Natural killer cell (primary cell): ENCODE results near the gene MYH11. TPM values are rescaled to one million over a fixed set of nuclear protein-coding genes. Genes with fewer than 3 reads are reported as not detected.

Source experiments
- ATAC-seq, 3 donors: fragments of 150-1000 bp in 2 of 3; fragments of 200-7000 bp in 1 of 3; cut with Tn5 transposase; 1 replicate in 1 of 3; 2 replicates in 2 of 3; pipeline ENCODE4 v1.10.0; 2021; ENCODE audit warnings: mild to moderate bottlenecking in 2 of 3, moderate library complexity in 2 of 3
- DNase-seq, 2 donors: peaks; one replicate each; pipeline versions ENCODE4 v3.0.0 to v3.0.0-alpha.2; 2013 to 2021; ENCODE audit warnings: mixed read lengths in 1 of 2
- H3K27ac ChIP-seq: one replicate; pipeline ENCODE4 v1.5.1; 2013; ENCODE audit warnings: mild to moderate bottlenecking, low read length
- H3K27me3 ChIP-seq: one replicate; pipeline ENCODE4 v1.6.1; 2013; ENCODE audit warnings: low read length; ENCODE audit not compliant: control insufficient read depth, insufficient read depth
- H3K36me3 ChIP-seq: one replicate; pipeline ENCODE4 v1.6.1; 2013; ENCODE audit warnings: low read length; ENCODE audit not compliant: control insufficient read depth, insufficient read depth
- H3K4me1 ChIP-seq: one replicate; pipeline ENCODE4 v1.6.1; 2013; ENCODE audit warnings: low read length; ENCODE audit not compliant: control insufficient read depth, insufficient read depth
- H3K4me3 ChIP-seq: one replicate; pipeline ENCODE4 v1.5.1; 2013; ENCODE audit warnings: low read length
- H3K9me3 ChIP-seq: one replicate; pipeline ENCODE4 v1.6.1; 2013; ENCODE audit warnings: low read length; ENCODE audit not compliant: control insufficient read depth, insufficient read depth
- H3K27ac Mint-ChIP-seq, 2 donors: one replicate each; pipeline ENCODE4 v1.8.0; 2022; ENCODE audit warnings: mild to moderate bottlenecking in 2 of 2, mixed read lengths in 2 of 2, moderate library complexity in 1 of 2
- H3K27me3 Mint-ChIP-seq, 2 donors: one replicate each; pipeline ENCODE4 v1.8.0; 2022; ENCODE audit warnings: low read depth in 2 of 2, mixed read lengths in 2 of 2
- H3K36me3 Mint-ChIP-seq: one replicate; pipeline ENCODE4 v1.8.0; 2022; ENCODE audit warnings: mixed read lengths
- H3K4me1 Mint-ChIP-seq, 2 donors: one replicate each; pipeline ENCODE4 v1.8.0; 2022; ENCODE audit warnings: mixed read lengths in 2 of 2
- H3K4me3 Mint-ChIP-seq: one replicate; pipeline ENCODE4 v1.8.0; 2022; ENCODE audit warnings: mild to moderate bottlenecking, moderate library complexity, mixed read lengths
- H3K9me3 Mint-ChIP-seq, 2 donors: one replicate each; pipeline ENCODE4 v1.8.0; 2022; ENCODE audit warnings: mixed read lengths in 2 of 2
- WGBS: methylation state at CpG from one replicate; pipeline ENCODE4 v1.1.7; 2013; ENCODE audit warnings: missing lambda C conversion rate; ENCODE audit not compliant: insufficient coverage; 5-methylcytosine and 5-hydroxymethylcytosine counted together
- intact Hi-C: fragments of 100-400 bp; cut with micrococcal nuclease; formaldehyde crosslinking; loops from one replicate; pipeline ENCODE4 v1.14.2; 2022
- total RNA-seq, 4 donors: library from RNA; stranded (reverse); fragments of 120-200 nt in 1 of 4; gene quantifications; one replicate each; pipeline versions ENCODE4 v1.2.3 to v1.2.4, GENCODE V29; 2013 to 2022
- TF ChIP-seq, protein P1 (sequence below): fragments of 200-600 bp; IDR thresholded peaks from one replicate; pipeline ENCODE4 v1.8.0; 2022; ENCODE audit warnings: antibody characterized with exemption

The MYH11 gene
- total RNA-seq, 3 donors from 2014 or later (not counting 1 experiment from before 2014, with no cell fraction given): 0.30 TPM; not detected in 2

- WGBS: 96% methylated on average over 7 of the region's 7 CpGs
- no peaks in the 10 kb centered on the region for H3K27me3 ChIP-seq
These were observed 147.8 kb downstream of the MYH11 start for GRCh38 chr16:15708997-15709396.

DNA sequence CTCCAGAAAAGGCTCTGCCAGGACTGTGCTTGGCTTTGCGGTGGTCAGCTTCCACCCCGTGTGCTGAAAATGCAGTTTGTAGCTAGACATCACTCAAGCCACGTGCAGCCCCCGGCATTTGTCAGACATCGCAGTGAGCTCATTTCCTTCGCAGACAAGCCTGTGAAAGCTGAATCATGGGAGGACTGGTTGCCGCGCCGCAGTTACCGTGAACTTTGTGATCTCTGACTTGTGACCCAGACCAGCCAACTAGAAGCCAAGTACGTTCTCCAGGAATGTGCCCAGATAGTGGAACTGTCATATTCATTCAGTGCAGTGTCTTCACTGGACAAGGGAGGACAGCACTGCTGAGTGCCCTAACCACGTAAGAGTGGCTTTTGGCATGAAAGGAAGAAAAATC, 148.7 kb downstream of the MYH11 start:
- WGBS: 94% methylated on average over 12 of the region's 12 CpGs
- H3K27me3 Mint-ChIP-seq: no peaks in the 10 kb centered on the region
- H3K27ac Mint-ChIP-seq: no peak overlapping the region
- DNase-seq (no peak), ATAC-seq (peak in 1 of 3 donors; percentile 19)
- Histone ChIP-seq H3K9me3 (no peaks in the 10 kb centered on the region), H3K27ac (no peak overlapping the region), H3K4me3 (no peak overlapping the region), H3K36me3 (peaks cover 10% of the 10 kb centered on the region), H3K27me3 (no peaks in the 10 kb centered on the region), H3K4me1 (peaks cover 10% of the 10 kb centered on the region)
- no peak overlapping the region for H3K4me3 Mint-ChIP-seq
- TF ChIP-seq, protein P1, sequence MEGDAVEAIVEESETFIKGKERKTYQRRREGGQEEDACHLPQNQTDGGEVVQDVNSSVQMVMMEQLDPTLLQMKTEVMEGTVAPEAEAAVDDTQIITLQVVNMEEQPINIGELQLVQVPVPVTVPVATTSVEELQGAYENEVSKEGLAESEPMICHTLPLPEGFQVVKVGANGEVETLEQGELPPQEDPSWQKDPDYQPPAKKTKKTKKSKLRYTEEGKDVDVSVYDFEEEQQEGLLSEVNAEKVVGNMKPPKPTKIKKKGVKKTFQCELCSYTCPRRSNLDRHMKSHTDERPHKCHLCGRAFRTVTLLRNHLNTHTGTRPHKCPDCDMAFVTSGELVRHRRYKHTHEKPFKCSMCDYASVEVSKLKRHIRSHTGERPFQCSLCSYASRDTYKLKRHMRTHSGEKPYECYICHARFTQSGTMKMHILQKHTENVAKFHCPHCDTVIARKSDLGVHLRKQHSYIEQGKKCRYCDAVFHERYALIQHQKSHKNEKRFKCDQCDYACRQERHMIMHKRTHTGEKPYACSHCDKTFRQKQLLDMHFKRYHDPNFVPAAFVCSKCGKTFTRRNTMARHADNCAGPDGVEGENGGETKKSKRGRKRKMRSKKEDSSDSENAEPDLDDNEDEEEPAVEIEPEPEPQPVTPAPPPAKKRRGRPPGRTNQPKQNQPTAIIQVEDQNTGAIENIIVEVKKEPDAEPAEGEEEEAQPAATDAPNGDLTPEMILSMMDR: no peak
- no peaks in the 10 kb centered on the region for H3K9me3 Mint-ChIP-seq
- intact Hi-C loops: no loop called here
- H3K4me1 Mint-ChIP-seq: peaks cover 21 to 25% of the 10 kb centered on the region in 2 donors
- no peaks in the 10 kb centered on the region for H3K36me3 Mint-ChIP-seq

More at GRCh38 chr16:15708997-15709396, 147.8 kb downstream of the MYH11 start:
- Mint-ChIP-seq H3K36me3 (no peaks in the 10 kb centered on the region), H3K4me1 (peaks cover 23 to 30% of the 10 kb centered on the region in 2 donors), H3K4me3 (no peak overlapping the region), H3K27ac (no peak overlapping the region), H3K27me3 (no peaks in the 10 kb centered on the region), H3K9me3 (no peaks in the 10 kb centered on the region)
- Histone ChIP-seq H3K27ac (no peak overlapping the region), H3K9me3 (no peaks in the 10 kb centered on the region), H3K36me3 (peaks cover 10% of the 10 kb centered on the region), H3K4me1 (peaks cover 10% of the 10 kb centered on the region), H3K4me3 (no peak overlapping the region)
- TF ChIP-seq, protein P1: no peak
- ATAC-seq (no peak), DNase-seq (no peak)
- intact Hi-C loops: no loop called here

DNA sequence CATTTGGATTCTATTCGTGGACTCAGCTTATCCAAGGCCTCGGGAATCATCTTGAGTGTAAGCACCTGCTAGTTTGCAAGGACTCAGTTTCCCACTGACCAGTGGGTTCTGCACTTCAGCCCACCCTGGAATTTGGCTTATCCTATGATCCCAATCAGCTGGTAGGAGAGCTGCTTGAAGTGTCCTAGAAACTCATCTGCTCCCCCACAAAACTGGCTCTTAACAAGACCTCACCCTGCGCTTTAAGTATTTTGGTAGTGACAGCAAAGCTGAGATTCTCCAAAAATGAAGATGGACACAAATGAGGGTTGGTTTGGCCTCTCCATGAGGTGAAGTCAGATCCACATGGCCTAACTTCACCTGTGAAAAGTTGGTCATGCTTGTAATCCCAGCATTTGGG, 149.5 kb downstream of the MYH11 start:
- WGBS: 100% methylated on average over 3 of the region's 3 CpGs
- no peak for DNase-seq
- peaks cover 17 to 28% of the 10 kb centered on the region in 2 donors for H3K4me1 Mint-ChIP-seq
- intact Hi-C loops: no loop called here
- H3K27me3 Mint-ChIP-seq: no peaks in the 10 kb centered on the region
- Histone ChIP-seq H3K9me3 (no peaks in the 10 kb centered on the region), H3K4me1 (peaks cover 10% of the 10 kb centered on the region), H3K4me3 (no peak overlapping the region), H3K27ac (no peak overlapping the region), H3K27me3 (no peaks in the 10 kb centered on the region), H3K36me3 (peaks cover 15% of the 10 kb centered on the region)
- no peak overlapping the region for H3K4me3 Mint-ChIP-seq
- H3K9me3 Mint-ChIP-seq: no peaks in the 10 kb centered on the region
- H3K27ac Mint-ChIP-seq: no peak overlapping the region
- no peaks in the 10 kb centered on the region for H3K36me3 Mint-ChIP-seq
- TF ChIP-seq, protein P1: no peak
- ATAC-seq: no peak

GRCh38 chr16:15705064-15705565, 151.7 kb downstream of the MYH11 start:
- no peak for DNase-seq
- 61% methylated on average over 8 of the region's 8 CpGs for WGBS
- intact Hi-C loops: loop anchor here (2.0 kb wide), 1 partner anchor 278 kb away; no protein-coding TSS in a partner anchor
- Mint-ChIP-seq H3K27me3 (no peaks in the 10 kb centered on the region), H3K36me3 (no peaks in the 10 kb centered on the region), H3K9me3 (no peaks in the 10 kb centered on the region), H3K4me3 (peak overlapping the region; percentile 25), H3K27ac (peak overlapping the region; percentile 75 to 86), H3K4me1 (peaks cover 11 to 28% of the 10 kb centered on the region in 2 donors)
- Histone ChIP-seq H3K27me3 (no peaks in the 10 kb centered on the region), H3K4me3 (no peak overlapping the region), H3K4me1 (peaks cover 10% of the 10 kb centered on the region), H3K27ac (no peak overlapping the region), H3K9me3 (no peaks in the 10 kb centered on the region), H3K36me3 (peaks cover 31% of the 10 kb centered on the region)
- TF ChIP-seq, protein P1: no peak
- ATAC-seq: peak in 2 of 3 donors; percentile 41 to 51
